WTC11 (cell line): ENCODE data around the gene NR1H3. TPM values are rescaled to one million over a fixed set of nuclear protein-coding genes. Genes with fewer than 3 reads are reported as not detected.
A peak's percentile ranks its signal among the peaks of the same experiment; 100 is the strongest.

ENCODE experiments used
- ATAC-seq: fragments of 200-7000 bp; cut with Tn5 transposase; 2 replicates; pipeline ENCODE4 v1.10.0; 2021; ENCODE audit warnings: mild to moderate bottlenecking, moderate library complexity
- CTCF ChIA-PET: fragments of 300-600 bp; sonication (Branson Sonifier 250); formaldehyde crosslinking; loops from one replicate; lab custom pipeline; 2021; ENCODE audit warnings: antibody characterized with exemption; lab: Charles Lee
- POLR2A ChIA-PET: fragments of 350-600 bp; sonication (Branson Sonifier 250); formaldehyde crosslinking; loops from one replicate; lab custom pipeline; 2021; ENCODE audit warnings: antibody characterized with exemption; lab: Charles Lee
- DNase-seq: peaks from one replicate; pipeline ENCODE4 v3.0.0; 2021; ENCODE audit warnings: low spot score
- H3K27ac Mint-ChIP-seq: 2 replicates; pipeline ENCODE4 v1.8.0; 2021; ENCODE audit warnings: mixed read lengths
- H3K27me3 Mint-ChIP-seq: 2 replicates; pipeline ENCODE4 v1.8.0; 2021; ENCODE audit warnings: low read depth, mild to moderate bottlenecking, moderate library complexity, mixed read lengths
- H3K36me3 Mint-ChIP-seq: 2 replicates; pipeline ENCODE4 v1.8.0; 2021; ENCODE audit warnings: mixed read lengths
- H3K4me1 Mint-ChIP-seq: 2 replicates; pipeline ENCODE4 v1.8.0; 2022; ENCODE audit warnings: mixed read lengths
- H3K4me3 Mint-ChIP-seq: 2 replicates; pipeline ENCODE4 v1.8.0; 2021; ENCODE audit warnings: mild to moderate bottlenecking, moderate library complexity, mixed read lengths
- H3K9me3 Mint-ChIP-seq: 2 replicates; pipeline ENCODE4 v1.8.0; 2021; ENCODE audit warnings: mixed read lengths
- ARID4B ChIP-seq: sonication (generic); formaldehyde crosslinking; IDR thresholded peaks from 2 replicates; pipeline ENCODE4 v1.8.0; 2023; ENCODE audit warnings: missing genetic modification reagents, mild to moderate bottlenecking, borderline replicate concordance
- CBFB ChIP-seq: sonication (generic); formaldehyde crosslinking; IDR thresholded peaks from 2 replicates; pipeline ENCODE4 v1.8.1; 2022; ENCODE audit warnings: mild to moderate bottlenecking, low read depth, missing genetic modification reagents
- CREB1 ChIP-seq: sonication (generic); formaldehyde crosslinking; IDR thresholded peaks from 2 replicates; pipeline ENCODE4 v1.8.0; 2023; ENCODE audit warnings: mild to moderate bottlenecking, missing genetic modification reagents
- ELF4 ChIP-seq: sonication (generic); formaldehyde crosslinking; IDR thresholded peaks from 2 replicates; pipeline ENCODE4 v1.8.1; 2022; ENCODE audit warnings: low read depth, mild to moderate bottlenecking, moderate library complexity, missing genetic modification reagents
- GABPB1 ChIP-seq: sonication (generic); formaldehyde crosslinking; IDR thresholded peaks from 2 replicates; pipeline ENCODE4 v1.8.1; 2023; ENCODE audit warnings: mild to moderate bottlenecking, missing genetic modification reagents
- JUN ChIP-seq: sonication (generic); formaldehyde crosslinking; IDR thresholded peaks from 2 replicates; pipeline ENCODE4 v1.8.0; 2023; ENCODE audit warnings: mild to moderate bottlenecking, missing genetic modification reagents
- KAT7 ChIP-seq: sonication (generic); formaldehyde crosslinking; IDR thresholded peaks from 2 replicates; pipeline ENCODE4 v1.8.1; 2023; ENCODE audit warnings: missing genetic modification reagents, mild to moderate bottlenecking, borderline replicate concordance
- MYBL2 ChIP-seq: sonication (generic); formaldehyde crosslinking; IDR thresholded peaks from 2 replicates; pipeline ENCODE4 v1.8.1; 2023; ENCODE audit warnings: mild to moderate bottlenecking, moderate library complexity, missing genetic modification reagents
- NFE2L1 ChIP-seq: sonication (generic); formaldehyde crosslinking; IDR thresholded peaks from 2 replicates; pipeline ENCODE4 v1.8.1; 2023; ENCODE audit warnings: missing genetic modification reagents
- NR2C2 ChIP-seq: sonication (generic); formaldehyde crosslinking; IDR thresholded peaks from 2 replicates; pipeline ENCODE4 v1.8.0; 2022; ENCODE audit warnings: mild to moderate bottlenecking, missing genetic modification reagents
- PRRX2 ChIP-seq: fragments of 250-450 bp; sonication (Bioruptor Pico); IDR thresholded peaks from 2 replicates; pipeline ENCODE4 v1.8.0; 2021; ENCODE audit warnings: mild to moderate bottlenecking
- SMAD3 ChIP-seq: sonication (generic); formaldehyde crosslinking; IDR thresholded peaks from 2 replicates; pipeline ENCODE4 v1.8.0; 2022; ENCODE audit warnings: missing genetic modification reagents, mild to moderate bottlenecking, borderline replicate concordance
- TEAD4 ChIP-seq: sonication (generic); formaldehyde crosslinking; IDR thresholded peaks from 2 replicates; pipeline ENCODE4 v1.8.0; 2022; ENCODE audit warnings: mild to moderate bottlenecking, missing genetic modification reagents
- ZNF232 ChIP-seq: sonication (generic); formaldehyde crosslinking; IDR thresholded peaks from 2 replicates; pipeline ENCODE4 v1.8.0; 2022; ENCODE audit warnings: mild to moderate bottlenecking, missing genetic modification reagents
- ZNF281 ChIP-seq: sonication (generic); formaldehyde crosslinking; IDR thresholded peaks from 2 replicates; pipeline ENCODE4 v1.8.0; 2023; ENCODE audit warnings: mild to moderate bottlenecking, missing genetic modification reagents
- ZNF425 ChIP-seq: fragments of 250-450 bp; sonication (Bioruptor Pico); conservative IDR thresholded peaks from 2 replicates; pipeline ENCODE4 v1.9.0; 2021; ENCODE audit warnings: mild to moderate bottlenecking
- total RNA-seq: library from RNA; stranded (reverse); gene quantifications from 3 replicates; pipeline ENCODE4 v1.2.3, GENCODE V29; 2021
- TF ChIP-seq, protein P1 (sequence below): sonication (generic); formaldehyde crosslinking; IDR thresholded peaks from 2 replicates; pipeline ENCODE4 v1.8.1; 2022; ENCODE audit warnings: low read depth, missing genetic modification reagents, borderline replicate concordance
- TF ChIP-seq, protein P2 (sequence below): sonication (generic); formaldehyde crosslinking; IDR thresholded peaks from 2 replicates; pipeline ENCODE4 v1.8.1; 2023; ENCODE audit warnings: mild to moderate bottlenecking, missing genetic modification reagents
- TF ChIP-seq, protein P3 (sequence below): fragments of 250-450 bp; sonication (Bioruptor Pico); IDR thresholded peaks from 2 replicates; pipeline ENCODE4 v2.1.2; 2022; ENCODE audit warnings: mild to moderate bottlenecking, moderate library complexity

NR1H3 gene
- total RNA-seq, 1 experiment from 2014 or later: 26.3 TPM

DNA sequence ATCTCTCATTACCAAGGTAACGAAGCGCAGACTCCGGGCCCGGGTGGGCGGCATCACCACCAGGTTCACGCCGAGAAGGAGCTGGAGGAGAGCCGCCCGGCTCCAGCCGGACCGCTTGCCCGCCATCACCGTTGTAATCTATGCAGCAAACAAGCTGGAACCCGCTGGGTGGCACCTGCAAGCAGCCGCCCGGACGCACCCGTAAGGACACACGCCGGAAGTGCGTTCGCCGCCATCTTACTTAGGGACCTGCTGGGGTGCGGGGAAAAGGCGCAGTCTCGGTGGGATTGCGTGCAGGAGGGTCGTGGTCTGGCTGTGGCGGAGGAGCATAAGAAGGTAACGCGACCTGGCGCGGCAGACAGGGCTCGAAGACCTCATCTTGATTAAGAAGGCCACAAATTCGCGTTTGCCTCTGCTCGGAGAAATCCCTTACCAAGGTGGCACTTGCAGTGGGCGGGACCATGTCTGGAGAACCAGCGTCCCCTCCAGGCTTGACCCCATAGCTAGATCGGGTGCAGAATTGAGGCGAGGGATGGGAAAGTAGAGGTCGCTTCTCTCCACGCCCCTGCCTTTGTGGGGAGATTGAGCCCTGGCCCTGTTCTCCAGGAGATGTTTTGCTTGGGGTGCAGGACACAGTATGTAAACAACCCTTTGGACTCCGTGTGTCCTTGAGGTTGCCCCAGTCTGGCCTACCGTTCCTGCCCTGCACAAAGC, 9.0 kb upstream of the NR1H3 start, which contains the start of gene ACP2 (continued):
- no peak for TF ChIP-seq ZNF281 (CRISPR knock-in tag)
- TF ChIP-seq SMAD3 (CRISPR knock-in tag): peak; percentile 97
- no peak for TF ChIP-seq TEAD4 (CRISPR knock-in tag)
- TF ChIP-seq, protein P1, sequence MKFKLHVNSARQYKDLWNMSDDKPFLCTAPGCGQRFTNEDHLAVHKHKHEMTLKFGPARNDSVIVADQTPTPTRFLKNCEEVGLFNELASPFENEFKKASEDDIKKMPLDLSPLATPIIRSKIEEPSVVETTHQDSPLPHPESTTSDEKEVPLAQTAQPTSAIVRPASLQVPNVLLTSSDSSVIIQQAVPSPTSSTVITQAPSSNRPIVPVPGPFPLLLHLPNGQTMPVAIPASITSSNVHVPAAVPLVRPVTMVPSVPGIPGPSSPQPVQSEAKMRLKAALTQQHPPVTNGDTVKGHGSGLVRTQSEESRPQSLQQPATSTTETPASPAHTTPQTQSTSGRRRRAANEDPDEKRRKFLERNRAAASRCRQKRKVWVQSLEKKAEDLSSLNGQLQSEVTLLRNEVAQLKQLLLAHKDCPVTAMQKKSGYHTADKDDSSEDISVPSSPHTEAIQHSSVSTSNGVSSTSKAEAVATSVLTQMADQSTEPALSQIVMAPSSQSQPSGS: no peak
- no peak; the same call in 1 of the 2 replicates for TF ChIP-seq CREB1 (CRISPR knock-in tag)
- TF ChIP-seq ZNF425: no peak
- peak; percentile 51; the same call in 1 of the 2 replicates for TF ChIP-seq PRRX2 (CRISPR knock-in tag)
- peak; percentile 70; the same call in 1 of the 2 replicates for TF ChIP-seq MYBL2 (CRISPR knock-in tag)
- peak; percentile 83 for TF ChIP-seq ZNF232 (CRISPR knock-in tag)
- no peak for TF ChIP-seq ELF4
- TF ChIP-seq CBFB (CRISPR knock-in tag): peak; percentile 86; the same call in 1 of the 2 replicates
- TF ChIP-seq, all 79 proteins: peak for 36

- H3K9me3 Mint-ChIP-seq: no peaks in the 10 kb centered on the region
- CTCF ChIA-PET: interaction anchor here (0.5 to 4.9 kb wide), 13 partner anchors 10 to 310 kb away, joined by 3 to 120 read pairs (median 11); partner anchors contain the start of genes DDB2 and NR1H3
- DNase-seq: no peak
- POLR2A ChIA-PET: interaction anchor here (0.6 to 2.4 kb wide), 6 partner anchors 9 to 70 kb away, joined by 3 to 44 read pairs (median 12); partner anchors contain the start of genes DDB2 and NR1H3
- peak overlapping the region; percentile 98 for H3K4me3 Mint-ChIP-seq
- peaks cover 9% of the 10 kb centered on the region for H3K4me1 Mint-ChIP-seq
- no peaks in the 10 kb centered on the region for H3K27me3 Mint-ChIP-seq
- H3K27ac Mint-ChIP-seq: peak overlapping the region; percentile 100
- ATAC-seq: no peak
- H3K36me3 Mint-ChIP-seq: peaks cover 2% of the 10 kb centered on the region; the same call in 1 of the 2 replicates
- TF ChIP-seq NR2C2 (CRISPR knock-in tag): no peak
- TF ChIP-seq ARID4B (CRISPR knock-in tag): no peak
- TF ChIP-seq GABPB1 (CRISPR knock-in tag): no peak
- no peak for TF ChIP-seq CBFB (CRISPR knock-in tag)
- TF ChIP-seq, protein P1: no peak
- TF ChIP-seq, protein P2, sequence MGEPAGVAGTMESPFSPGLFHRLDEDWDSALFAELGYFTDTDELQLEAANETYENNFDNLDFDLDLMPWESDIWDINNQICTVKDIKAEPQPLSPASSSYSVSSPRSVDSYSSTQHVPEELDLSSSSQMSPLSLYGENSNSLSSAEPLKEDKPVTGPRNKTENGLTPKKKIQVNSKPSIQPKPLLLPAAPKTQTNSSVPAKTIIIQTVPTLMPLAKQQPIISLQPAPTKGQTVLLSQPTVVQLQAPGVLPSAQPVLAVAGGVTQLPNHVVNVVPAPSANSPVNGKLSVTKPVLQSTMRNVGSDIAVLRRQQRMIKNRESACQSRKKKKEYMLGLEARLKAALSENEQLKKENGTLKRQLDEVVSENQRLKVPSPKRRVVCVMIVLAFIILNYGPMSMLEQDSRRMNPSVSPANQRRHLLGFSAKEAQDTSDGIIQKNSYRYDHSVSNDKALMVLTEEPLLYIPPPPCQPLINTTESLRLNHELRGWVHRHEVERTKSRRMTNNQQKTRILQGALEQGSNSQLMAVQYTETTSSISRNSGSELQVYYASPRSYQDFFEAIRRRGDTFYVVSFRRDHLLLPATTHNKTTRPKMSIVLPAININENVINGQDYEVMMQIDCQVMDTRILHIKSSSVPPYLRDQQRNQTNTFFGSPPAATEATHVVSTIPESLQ (CRISPR knock-in tag): no peak
- TF ChIP-seq, protein P3, sequence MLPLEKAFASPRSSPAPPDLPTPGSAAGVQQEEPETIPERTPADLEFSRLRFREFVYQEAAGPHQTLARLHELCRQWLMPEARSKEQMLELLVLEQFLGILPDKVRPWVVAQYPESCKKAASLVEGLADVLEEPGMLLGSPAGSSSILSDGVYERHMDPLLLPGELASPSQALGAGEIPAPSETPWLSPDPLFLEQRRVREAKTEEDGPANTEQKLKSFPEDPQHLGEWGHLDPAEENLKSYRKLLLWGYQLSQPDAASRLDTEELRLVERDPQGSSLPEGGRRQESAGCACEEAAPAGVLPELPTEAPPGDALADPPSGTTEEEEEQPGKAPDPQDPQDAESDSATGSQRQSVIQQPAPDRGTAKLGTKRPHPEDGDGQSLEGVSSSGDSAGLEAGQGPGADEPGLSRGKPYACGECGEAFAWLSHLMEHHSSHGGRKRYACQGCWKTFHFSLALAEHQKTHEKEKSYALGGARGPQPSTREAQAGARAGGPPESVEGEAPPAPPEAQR (CRISPR knock-in tag): no peak
- no peak for TF ChIP-seq ZNF232 (CRISPR knock-in tag)
- no peak for TF ChIP-seq KAT7
- no peak for TF ChIP-seq NFE2L1 (CRISPR knock-in tag)
- TF ChIP-seq JUN (CRISPR knock-in tag): no peak
Measured at GRCh38 chr11:47249378-47249715, 8.4 kb upstream of the NR1H3 start.
